ENCODE measurements around the gene UTP18. TPM values are rescaled to one million over a fixed set of nuclear protein-coding genes. Genes with fewer than 3 reads are reported as not detected.

The UTP18 gene
- 19.2 and 34.0 TPM in 2 replicates for total RNA-seq (ENCODE audit: low replicate concordance)

GRCh38 chr17:51260237-51261023 lies at the start of gene UTP18:
TSS of gene UTP18 (plus strand) at chr17:51260546. CDS start at chr17:51260585, 39 bp downstream.

GRCh38 chr17:51259564-51260236 lies 646 bp upstream of the UTP18 start, which contains the start of gene MBTD1:
TSS of gene MBTD1 (minus strand) at chr17:51260049. CDS start at chr17:51225161, 34,888 bp downstream.

Other genes with a start within 250 kb of the UTP18 start
- 94.9 and 120 TPM in 2 replicates for gene SPAG9, start 139.7 kb upstream of the UTP18 start, total RNA-seq (ENCODE audit: low replicate concordance)
- gene NME1, start 107.0 kb upstream of the UTP18 start, total RNA-seq (ENCODE audit: low replicate concordance), result 72.3 and 198 TPM in 2 replicates
- gene NME2, start 94.1 kb upstream of the UTP18 start, total RNA-seq (ENCODE audit: low replicate concordance), result 825 and 834 TPM in 2 replicates
- 7.4 and 11.3 TPM in 2 replicates for gene MBTD1, start 497 bp upstream of the UTP18 start, total RNA-seq (ENCODE audit: low replicate concordance)